DMS 273 treated with DMSO at 0.1 percent for 48 hours (cell line): ENCODE results near the gene SCGB1A1.
"Not testable (repeated sequence)": the region's sequence is repeated elsewhere in the genome, so short reads cannot be mapped to it uniquely, and the experiment has no call there.

ENCODE experiments used
- DNase-seq: peaks from one replicate; lab custom pipeline; 2025; lab: John Stamatoyannopoulos, UW

SCGB1A1 gene

DNA sequence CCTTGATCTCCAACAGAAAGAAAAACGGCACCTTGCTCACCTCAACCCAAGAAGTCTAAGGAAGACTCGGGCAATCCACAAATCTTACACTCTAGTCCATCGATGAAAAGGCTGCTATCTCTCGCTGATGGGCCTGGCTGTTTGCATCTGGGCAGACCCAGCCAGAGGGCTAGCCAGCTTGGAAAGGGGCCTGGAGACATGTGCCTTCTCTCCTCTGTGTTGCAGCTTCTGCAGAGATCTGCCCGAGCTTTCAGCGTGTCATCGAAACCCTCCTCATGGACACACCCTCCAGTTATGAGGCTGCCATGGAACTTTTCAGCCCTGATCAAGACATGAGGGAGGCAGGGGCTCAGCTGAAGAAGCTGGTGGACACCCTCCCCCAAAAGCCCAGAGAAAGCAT, 3.2 kb downstream of the SCGB1A1 start:
- no peak for DNase-seq

DNA sequence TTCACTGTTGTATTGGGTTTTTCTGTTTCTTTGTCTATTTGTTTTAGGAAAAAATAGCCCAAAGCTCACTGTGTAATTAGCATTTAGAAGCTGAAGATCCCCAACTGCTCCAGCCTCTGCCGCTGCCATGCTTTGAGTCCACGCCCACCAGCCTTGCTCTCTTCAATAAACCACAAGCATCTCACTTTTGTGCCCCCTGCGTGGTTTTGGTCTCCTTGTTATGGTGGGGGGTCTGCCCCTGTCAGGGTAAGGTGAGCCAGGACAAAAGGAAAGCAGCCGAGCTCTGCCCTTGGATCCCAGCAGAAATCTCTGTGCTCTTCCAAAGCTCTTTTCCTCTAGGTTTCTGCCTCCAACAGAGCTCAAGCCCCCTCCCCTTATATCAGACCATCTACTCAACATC, 4.2 kb downstream of the SCGB1A1 start:
- DNase-seq = no peak

DNA sequence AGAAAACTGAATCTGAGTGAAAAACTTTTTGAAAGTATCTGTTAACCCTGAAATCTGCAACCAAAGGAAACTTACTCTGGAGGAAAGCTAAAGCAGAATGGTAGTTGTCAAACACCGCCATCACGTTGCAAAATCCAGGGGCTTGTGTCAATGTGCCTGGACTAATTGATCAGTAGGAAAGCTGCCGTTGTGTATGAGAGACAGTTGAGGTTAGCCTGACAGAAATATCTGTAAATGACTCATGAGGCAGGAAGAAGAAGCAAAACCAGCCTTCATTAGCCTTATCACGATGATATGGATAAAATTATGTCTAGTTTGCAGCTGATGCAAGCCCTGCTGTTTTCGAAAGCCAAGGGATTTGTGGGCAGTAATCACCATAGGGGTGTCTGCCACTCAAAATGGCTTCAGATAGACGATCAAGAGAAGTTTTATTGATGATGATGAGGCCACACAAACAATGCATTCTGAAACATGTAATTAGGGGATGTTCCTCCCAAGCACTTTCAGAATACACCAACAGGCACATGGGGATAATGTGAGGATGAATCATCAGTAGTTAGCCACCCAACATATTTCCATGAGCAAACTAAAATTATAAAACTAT, 8.9 kb downstream of the SCGB1A1 start:
- DNase-seq = no peak

DNA sequence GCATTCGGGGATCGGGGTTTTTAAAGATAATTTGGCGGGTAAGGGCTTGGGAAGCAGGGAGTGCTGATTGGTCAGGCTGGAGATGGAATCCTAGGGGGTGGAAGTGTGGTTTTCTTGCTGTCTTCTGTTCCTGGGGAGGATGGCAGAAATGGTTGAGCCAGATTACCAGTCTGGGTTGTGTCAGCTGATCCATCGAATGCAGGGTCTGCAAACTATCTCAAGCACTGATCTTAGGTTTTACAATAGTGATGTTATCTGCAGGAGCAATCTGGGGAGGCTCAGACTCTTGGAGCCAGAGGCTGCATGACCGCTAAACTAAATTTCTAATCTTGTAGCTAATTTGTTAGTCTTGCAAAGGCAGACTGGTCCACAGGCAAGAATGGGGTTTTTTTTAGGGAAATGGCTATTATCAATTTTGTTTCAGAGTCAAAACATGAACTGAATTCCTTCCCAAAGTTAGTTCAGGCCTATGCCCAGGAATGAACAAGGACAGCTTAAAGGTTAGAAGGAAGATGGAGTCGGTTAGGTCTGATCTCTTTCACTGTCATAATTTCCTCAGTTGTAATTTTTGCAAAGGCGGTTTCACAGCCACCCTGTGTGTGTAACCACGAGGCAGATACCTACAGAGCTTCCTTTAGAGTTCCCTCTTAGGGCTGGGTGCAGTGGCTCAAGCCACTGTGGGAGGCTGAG, 10.2 kb downstream of the SCGB1A1 start:
- no peak for DNase-seq

GRCh38 chr11:62430425-62430824, 11.6 kb downstream of the SCGB1A1 start:
- no peak for DNase-seq

DNA sequence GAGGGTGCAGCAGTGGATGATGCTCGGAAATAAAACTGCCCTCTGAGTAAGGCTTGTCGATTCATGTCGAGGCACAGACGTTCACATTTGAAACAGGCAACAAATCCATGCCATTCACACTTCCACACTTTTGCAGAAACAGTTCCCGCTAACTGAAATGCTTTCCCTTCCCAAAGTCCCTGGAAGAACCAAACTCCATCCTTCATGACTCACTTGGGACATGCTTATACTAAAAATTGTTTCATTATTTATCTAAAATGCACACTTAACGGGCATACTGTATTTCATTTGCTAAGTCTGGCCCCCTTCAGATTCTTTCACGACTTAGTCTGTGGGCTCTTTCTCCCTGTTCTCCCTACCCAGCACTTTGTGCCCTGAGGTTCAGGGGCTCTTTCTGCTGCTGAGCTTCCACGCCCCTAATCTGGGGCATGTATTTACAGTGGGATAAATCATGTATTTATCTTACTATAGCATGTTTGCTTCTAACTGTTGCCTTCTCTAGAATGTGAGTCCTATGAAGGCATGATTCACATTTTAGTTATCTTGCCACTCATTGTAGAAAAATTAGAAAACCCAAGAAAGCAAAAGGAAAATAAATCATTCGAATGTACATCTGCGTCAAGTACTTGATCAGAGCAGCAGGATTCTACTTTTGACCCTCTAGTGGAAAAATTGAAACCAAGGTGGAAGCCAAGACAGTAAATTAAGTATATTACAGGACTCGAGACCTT, 12.5 kb downstream of the SCGB1A1 start:
- no peak for DNase-seq

DNA sequence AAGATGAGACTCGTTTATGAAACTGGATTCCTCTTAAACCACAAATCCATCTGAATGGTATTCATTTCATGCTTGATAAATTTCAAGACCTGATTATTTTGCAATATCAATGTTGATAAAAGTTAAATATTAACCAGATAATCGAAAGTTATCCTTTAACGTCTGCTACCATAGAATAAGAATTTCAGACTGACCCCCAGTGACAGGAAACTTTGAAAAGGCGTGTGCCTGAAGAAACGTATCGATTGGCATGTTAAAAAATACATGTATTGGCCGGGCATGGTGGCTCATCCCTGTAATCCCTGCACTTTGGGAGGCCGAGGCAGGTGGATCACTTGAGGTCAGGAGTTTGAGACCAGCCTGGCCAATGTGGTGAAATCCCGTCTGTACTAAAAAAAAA, 13.9 kb downstream of the SCGB1A1 start:
- no peak for DNase-seq

DNA sequence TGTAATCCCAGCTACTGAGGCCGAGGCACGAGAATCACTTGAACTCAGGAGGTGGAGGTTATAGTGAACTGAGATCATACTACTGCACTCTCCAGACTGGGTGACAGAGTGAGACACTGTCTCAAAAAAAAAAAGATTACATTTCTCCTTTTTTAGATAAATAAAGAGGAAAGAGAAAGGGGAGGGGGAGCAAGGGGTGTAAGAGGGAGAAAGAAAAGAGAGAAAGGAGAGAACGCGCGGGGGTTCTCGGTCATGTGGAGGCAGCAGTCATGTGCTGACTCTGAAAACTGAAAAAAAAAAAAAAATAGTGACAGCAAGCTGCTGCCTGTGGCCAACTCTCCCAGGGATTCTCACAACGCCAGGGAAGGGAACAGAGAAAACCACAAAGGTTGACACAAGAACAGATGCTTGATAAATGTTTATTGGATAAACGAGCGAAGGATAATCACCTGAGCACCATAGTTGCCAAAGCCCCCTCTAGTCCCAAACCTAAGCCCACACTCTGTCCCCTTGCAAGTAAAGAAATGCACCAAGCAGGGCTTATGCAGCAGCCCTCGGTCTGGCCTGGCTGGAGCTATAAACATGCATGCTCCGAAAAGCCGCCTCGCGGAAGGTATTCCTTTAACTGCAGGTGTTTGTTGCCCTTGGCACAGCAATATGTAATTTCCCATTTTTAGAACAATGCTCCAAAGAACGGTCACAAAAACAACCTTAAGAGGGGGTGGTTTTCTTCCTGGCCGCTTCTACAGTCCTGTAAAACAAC, 14.5 kb downstream of the SCGB1A1 start:
- no peak for DNase-seq

- no peak for DNase-seq
These were observed 15.1 kb downstream of the SCGB1A1 start for GRCh38 chr11:62433904-62434276.

DNA sequence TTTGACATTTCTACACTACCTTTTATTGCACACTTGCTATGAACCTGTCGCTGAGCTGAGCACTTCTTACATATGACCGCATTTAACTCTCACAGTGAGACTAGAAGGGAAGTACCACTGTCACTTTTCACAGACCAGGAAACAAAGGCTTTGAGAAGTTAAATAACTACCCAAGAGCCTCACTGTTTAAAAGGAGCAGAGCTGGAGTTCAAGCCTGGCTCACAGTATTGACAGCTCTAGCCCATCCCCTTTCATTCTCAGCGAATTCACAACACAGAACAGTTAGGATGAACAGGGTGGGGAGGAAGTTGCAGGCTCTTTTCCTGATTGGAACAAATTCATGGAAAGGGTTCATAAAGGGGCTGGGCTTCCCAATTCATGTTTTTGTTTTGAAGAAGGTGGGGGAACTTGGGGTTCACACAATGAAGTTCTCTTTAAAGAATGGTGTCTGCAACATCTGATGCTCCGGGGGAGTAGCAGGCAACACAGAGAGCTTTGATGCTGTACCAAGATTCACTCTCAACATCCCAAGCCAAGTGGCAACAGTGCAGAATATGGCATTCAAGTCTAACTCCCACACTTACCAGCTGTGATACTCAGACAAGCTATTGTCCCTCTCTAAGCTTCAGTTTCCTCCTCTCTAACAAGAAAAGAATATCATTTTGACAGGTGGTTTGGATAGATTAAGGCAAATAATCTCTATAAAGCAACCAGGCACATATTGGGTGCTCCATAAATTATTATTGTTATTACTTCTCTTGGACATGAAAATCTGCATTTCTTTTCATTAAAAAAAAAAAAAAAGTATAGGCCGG, 17.2 kb downstream of the SCGB1A1 start:
- DNase-seq = no peak

DNA sequence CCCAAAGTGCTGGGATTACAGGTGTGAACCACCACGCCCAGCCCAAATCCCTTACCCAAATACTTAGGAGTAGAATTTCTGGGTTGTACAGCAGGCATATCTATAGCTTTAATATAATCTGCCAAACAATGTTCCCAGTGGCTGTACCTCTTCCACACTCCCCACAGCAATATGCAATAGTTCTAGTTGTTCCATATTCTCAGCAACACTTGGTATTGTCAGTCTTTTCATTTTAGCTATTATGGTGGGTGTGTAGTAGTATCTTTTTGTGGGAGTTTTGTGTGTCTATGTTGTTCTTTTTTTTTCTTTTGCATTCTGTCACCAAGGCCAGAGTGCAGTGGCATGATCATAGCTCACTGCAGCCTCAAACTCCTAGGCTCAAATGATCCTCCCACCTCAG, 18.8 kb downstream of the SCGB1A1 start:
- DNase-seq = no peak

- DNase-seq = no peak
These were observed 19.8 kb downstream of the SCGB1A1 start for GRCh38 chr11:62438641-62439040.

- no peak for DNase-seq
These were observed 21.2 kb downstream of the SCGB1A1 start for GRCh38 chr11:62439785-62440602.

DNA sequence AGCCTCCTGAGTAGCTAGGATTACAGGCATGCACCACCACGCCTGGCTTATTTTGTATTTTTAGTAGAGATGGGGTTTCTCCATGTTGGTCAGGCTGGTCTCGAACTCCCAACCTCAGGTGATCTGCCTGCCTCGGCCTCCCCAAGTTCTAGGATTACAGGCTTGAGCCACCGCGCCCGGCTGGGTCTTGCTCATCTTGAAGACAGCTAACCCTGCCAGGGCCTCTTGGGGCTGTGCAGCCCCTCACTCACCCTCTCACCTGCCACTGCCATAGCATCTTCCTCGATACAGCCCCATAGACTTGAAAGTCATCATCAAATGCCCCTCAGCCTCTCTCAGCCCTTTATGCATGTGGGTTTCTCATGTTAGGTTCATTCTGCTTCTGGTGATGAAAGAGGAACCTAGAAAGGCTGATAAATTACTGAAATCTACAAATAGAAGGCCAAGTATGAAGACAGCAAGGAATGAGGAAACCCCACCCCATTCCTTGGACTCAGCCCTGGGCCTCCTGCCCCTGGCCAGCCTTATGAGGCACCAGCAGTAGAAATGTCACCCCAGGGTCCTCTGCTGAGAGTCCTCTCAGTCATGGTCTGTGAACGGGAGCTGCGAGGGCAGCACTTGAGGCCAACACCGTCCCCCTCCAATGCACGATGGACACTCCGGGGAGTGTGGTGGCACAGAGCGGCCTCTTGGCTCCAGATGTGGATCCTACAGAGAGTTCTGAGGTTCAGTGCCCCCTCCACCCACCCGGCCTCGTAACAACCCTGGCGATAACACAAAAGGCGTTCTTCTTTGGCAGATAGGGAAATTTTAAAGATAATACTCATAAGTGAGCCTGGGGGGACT, 24.8 kb downstream of the SCGB1A1 start:
- DNase-seq = no peak

DNA sequence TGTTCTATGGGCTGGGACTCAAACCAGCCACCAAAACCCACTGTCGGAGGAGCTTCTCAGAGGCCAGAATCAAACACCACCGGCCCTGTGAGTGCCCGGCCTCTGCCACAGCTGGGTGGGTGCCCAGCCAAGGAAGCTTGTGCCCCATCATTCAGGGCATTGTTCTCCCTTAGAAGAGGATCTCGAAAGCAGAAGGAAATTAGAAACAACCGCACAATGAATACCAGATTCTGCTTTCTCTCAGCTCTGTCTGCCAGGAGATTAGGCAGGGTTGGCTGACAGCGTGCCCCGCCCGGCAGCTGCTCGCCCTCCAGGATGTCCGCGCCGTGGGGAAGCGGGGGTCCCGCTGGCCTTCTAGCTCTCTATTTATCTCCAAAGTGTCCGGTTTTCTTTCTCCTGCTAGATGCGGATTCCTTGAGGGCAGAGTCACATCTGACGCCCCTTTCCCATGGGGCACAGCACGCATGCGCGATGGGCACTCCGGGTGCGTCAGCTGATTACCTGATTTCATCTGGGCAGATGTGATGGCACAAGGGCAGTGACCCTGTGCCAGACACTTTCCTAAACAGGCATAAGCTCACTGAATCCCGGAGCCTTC, 25.5 kb downstream of the SCGB1A1 start:
- DNase-seq = no peak

DNA sequence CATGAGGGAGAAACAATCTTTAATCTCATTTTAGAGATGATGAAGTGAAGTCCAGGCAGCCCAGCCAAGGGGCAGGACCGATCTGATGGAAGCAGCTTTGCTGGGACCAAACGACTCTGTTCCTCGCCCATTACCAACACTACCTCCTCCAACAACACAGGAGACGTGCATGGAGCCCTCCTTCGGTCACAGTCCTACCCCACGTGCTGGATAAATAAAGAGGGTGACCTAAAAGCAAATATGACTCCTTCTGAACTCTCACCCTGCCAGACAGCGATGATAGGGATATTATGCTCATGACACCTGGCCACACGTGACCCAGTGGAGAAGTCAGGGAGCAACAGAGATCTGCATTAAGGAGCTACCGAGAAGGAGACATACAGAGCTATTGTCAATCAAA, 26.0 kb downstream of the SCGB1A1 start:
- DNase-seq = no peak

- DNase-seq = no peak
These were observed 26.5 kb downstream of the SCGB1A1 start for GRCh38 chr11:62445314-62445740.

DNA sequence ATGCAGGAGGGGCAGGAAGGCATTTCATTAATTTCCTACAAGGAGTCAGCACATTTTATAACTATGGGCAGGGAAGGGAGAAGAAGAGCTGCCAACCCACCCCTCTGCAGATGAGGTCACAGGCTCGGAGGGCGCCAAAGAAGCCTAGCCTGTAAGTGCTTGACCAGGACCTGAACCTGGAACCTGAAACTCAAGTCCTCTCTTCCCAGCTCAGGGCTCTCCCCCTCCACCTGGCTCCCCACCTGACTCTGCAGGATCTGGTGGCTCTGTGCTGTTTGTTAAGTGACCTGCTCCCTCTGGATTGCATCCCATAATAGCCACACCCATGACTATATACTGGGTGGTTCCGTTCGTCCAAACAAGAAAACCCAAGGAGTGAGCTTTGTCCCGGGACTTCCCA, 27.3 kb downstream of the SCGB1A1 start:
- DNase-seq = no peak

DNA sequence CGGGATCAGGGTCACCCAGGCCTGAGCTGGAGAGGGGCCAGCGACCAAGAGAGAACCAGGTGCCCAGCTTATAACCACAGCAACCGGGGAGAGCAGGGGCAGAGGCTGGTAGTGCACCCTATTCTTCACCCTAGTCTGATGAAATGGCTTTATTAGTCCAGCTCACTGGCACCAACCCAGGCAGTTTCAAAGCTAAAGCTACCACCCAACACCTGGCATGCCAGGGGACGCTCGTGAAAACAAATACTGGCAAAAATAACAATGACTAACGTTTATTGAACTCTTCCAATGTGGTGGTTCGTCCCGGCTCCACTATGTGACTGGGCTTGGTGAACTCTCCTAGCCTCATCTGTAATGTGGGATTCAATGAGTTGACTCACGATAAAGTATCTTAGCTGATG, 30.6 kb downstream of the SCGB1A1 start:
- no peak for DNase-seq

DNA sequence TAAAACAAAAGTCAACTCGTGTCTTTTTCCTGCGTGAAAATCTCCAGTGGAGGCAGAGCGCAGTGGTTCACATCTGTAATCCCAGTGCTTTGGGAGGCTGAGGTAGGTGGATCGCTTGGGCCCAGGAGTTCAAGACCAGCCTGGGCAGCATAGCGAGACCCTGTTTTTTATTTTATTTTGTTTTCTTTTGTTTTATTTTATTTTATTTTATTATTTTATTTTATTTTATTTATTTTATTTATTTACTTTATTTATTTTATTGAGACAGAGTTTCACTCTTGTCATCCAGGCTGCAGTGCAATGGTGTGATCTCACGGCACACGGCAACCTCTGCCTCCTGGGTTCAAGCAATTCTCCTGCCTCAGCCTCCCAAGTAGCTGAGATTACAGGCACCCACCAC, 31.1 kb downstream of the SCGB1A1 start:
- DNase-seq = not testable (repeated sequence)
